Amniotic stem cell (primary cell): ENCODE results near the gene AFAP1L1.
A peak's percentile ranks its signal among the peaks of the same experiment; 100 is the strongest.

Experiments
- DNase-seq: peaks from one replicate; lab custom pipeline; 2025; lab: John Stamatoyannopoulos, UW

The AFAP1L1 gene

DNA sequence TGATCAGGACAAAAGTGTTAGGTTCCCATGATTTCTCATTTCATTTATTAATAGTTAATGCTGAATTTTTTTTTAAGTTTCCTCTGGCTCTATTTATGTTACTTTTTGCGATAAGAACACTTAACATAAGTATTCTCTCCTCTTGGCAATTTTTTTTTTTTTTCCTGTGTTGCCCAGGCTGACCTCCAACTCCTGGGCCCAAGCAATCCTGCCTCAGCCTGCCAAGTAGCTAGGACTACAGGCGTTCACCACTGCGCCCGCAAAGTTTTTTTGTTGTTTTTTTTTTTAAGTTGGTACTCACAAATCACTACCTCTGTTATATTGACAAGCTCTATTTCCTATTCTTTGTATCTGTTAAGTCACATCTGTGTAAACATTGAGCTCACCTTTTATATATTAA, 80.5 kb downstream of the AFAP1L1 start:
- DNase-seq = no peak

DNA sequence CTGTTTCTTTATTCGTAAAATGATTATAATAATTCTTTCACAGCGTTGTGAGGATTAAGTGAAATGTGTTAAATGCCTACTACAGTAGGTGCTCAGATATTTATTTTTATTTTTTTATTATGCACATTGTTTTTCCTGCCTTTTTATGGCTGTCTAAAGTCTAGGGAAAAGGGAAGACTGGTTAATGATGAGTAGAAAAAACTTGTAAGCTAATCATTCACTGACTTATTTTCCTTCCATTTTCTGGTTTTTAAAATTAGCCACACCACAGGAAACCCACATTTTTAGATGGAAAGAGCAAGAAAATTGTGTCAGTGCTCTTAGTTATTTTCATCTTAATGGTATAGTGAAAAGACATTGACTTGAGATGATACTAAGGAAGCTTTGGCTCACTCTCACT, 82.3 kb downstream of the AFAP1L1 start:
- no peak for DNase-seq

DNA sequence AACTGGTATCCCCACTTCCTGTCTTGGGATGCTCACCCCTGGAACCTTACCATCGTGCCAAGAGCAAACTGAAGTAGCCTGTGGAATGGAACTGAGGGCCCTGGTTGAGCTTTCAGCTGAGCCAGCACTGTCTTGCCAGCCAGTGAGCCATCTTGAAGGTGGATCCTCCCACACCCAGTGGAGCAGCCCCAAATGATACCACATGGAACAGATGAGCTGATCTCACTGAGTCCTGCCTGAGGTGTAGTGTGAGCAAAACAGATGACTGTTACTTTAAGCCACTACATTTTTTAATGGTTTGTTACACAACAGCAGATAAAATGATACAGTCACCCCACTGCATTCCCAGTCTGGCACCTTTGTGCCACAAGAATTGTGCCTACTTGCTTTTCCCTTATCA, 84.0 kb downstream of the AFAP1L1 start:
- DNase-seq = no peak

DNA sequence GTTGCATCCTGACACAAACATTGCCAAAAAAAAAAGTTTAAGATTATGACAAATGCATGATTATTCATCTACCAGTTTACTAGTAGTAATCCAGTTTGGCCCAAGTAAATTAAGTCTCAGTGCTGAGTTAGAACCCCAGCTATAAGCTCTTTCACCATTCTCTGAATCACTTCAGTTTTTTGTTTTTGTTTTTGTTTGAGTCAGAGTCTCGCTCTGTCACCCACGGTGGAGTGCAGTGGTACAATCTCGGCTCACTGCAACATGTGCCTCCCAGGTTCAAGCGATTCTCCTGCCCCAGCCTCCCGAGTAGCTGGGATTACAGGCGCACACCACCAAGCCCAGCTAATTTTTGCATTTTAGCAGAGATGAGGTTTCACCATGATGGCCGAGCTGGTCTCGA, 84.7 kb downstream of the AFAP1L1 start:
- no peak for DNase-seq

DNA sequence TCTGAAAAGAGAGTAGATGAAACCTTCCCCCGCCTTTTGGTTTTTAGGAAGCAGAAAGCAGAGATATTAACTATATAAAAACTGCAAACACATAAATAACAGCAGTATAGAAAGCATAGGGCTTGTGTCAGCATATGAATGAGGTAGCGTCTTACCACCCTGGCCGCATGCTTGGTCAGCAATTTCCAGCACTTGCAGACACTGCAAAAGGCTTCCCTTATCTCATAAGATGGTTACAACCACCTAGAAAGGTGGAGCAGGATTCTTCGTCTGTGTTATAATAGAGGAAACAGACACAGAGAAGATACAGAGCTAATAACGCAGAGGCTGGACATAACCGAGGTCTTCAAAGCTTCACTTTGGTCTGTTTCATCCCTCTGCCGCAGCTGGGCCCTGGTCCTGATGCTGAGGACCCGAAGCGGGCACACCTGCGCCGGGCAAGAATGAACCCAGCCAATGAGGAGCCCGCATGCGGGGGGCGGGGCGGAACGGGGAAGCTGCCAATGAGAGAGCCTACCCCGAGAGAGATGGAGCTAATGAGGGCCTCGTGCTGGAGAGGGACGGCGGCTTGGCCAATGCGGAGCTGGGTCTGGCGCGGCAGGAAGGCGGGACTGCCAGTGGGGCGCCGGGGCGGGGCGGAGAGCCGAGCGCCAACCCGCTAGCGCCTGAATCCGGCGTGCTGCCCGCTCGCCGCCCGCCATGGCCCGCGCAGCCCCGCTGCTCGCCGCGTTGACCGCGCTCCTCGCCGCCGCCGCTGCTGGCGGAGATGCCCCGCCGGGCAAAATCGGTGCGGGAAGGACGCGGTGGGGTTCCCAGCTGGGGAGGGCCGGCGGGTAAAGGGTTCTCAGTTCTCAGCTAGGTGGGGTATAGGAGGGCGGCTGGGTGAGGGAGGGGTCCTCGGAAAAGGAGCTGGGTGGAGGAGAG, 86.0 kb downstream of the AFAP1L1 start, which contains the start of gene PCYOX1L:
TSS of gene PCYOX1L (plus strand) at position 677 of the 924 bp plus-strand sequence. CDS start at position 700, 23 bp downstream.
- DNase-seq = peak; percentile 88

DNA sequence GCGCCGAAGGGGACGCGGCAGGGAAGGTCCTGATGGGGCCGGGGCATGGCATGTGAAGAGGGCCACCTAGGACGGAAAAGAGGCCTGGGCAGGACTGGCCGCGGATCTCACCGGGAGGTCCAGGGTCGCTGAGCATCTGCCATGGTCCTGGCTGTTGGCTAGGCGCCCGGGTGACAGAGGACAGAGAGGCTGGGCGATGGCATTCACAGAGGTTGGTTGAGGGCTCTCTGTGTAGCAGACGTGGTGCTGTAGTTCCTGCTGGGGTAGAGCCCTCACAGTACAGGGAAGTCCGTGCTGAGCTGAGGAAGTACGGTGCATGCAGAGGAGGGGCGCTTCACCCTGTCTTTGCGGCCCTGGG, 86.6 kb downstream of the AFAP1L1 start:
- no peak for DNase-seq

DNA sequence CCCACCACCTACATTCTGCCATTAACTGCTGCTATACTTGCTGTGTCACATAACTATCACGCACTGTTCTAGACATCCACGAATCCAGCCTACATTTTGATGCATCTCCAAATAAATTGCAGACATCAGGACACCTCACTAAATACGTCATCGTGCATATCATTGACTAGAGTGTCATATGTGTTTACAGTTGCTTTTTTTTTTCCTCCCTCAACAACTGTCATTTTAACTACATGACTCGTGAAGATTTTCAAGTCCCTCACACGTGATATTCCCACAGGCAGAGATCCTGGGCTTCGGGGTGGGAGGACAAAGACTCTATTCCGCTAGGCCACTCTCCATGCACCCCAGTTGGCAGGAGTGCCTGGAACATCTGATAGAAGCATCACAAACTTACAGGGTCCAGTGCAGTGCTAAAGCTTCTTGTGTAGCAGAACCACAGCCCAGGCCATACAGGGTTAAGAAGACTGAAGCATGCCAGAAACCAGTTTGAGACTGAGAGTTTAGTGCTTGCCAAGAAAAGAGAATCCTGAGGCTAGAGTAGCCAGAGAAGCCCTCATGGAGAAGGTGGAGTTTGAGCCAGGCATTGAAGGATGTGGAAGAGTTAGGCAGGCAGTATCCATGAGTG, 87.3 kb downstream of the AFAP1L1 start:
- DNase-seq = no peak

DNA sequence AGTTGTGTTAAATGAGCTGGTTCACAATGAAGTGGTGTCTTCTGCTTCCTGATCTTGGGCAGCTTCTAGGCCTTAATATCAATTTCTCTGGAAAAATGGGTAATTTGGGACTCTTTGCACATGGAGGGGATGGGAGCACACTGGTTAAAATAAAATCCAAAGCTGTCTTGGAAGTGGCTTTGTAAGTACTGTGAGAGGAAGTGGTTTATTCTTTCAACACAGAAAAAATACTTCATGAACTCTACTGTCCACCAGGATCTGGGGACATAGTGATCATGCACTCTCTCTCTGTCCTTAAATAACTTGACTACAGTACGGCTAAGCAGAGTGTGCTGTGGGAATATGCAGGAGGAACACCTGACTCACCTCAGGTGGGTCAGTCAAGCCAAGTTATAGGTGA, 88.6 kb downstream of the AFAP1L1 start:
- no peak for DNase-seq

DNA sequence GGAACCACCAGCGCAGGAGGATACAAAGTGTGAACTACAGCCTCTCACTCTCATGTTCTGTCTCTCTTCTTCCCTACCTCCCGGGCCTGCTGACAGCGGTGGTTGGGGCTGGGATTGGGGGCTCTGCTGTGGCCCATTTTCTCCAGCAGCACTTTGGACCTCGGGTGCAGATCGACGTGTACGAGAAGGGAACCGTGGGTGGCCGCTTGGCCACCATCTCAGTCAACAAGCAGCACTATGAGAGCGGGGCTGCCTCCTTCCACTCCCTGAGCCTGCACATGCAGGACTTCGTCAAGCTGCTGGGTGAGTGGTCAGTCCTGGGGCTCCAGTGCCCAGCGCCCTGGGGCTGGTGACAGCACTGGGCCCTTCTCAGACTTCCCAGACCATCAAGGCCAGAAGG, 90.9 kb downstream of the AFAP1L1 start:
- no peak for DNase-seq

DNA sequence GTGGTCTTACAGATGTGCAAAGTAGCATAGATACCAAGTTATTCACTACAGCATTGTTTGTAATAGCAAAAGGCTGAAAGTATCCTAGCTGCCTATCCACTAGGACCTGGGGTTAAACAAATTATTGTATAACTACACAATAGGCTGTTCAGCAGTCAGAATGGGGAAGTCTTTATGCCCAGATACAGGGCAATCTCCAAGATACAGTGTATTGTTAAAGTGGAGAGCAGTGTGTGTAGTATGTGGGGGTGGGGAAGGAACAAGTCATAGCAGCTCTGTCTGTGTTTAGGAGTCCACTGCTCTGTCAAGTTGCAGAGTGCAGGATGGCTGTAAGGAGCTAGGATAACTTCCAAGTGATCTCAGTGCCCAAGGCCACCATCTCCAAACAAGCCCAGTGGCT, 91.7 kb downstream of the AFAP1L1 start:
- no peak for DNase-seq

DNA sequence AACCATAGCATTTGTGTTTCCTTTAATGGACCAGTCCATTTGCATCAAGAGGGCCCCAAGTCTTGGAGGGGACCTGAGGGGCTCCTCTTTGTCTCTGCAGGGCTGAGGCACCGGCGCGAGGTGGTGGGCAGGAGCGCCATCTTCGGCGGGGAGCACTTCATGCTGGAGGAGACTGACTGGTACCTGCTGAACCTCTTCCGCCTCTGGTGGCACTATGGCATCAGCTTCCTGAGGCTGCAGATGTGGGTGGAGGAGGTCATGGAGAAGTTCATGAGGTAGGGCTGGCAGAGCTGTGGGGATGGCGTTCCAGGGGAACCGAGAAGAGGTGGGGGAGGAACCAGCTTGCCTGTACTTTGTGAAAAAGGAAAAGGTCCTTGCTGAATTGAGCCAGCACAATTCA, 92.3 kb downstream of the AFAP1L1 start:
- DNase-seq = no peak

DNA sequence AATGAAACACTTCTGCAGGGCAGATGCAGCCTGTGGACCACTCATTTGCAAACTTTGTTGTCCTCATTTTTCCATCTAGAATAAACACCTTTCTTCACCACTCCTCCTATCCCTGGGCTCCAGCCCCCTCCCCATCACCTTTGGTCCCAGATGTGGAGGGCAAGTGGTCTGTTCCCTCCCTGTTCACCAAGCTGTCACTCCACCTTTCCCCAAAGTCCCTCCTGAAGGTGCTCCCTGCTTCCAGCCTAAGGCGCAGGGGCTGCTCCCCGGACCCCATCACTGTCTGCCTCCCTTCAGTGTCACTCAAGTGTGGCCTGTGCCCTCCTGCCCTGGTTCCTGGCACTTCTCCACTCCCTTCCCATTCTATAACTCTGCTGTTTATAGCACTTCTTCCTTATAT, 93.1 kb downstream of the AFAP1L1 start:
- DNase-seq = no peak

DNA sequence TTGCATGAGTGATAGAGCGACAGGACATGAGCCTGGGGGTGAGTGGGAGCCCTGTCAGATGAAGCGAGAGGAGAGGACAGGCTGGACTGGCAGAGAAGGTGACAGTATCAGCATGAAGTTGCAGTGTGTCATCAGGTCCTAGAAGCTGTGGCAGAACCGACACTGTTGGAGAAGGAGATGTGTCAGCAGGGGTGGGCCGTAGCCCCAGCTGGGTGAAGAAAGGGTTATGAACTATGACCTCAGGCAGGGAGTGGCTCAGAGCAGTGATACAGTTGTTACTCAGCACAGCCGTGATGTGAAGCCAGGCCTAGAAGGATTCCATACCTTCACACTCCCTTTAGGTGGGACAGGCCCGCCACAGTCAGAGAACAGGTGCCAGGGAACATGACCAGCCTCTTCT, 93.8 kb downstream of the AFAP1L1 start:
- no peak for DNase-seq

DNA sequence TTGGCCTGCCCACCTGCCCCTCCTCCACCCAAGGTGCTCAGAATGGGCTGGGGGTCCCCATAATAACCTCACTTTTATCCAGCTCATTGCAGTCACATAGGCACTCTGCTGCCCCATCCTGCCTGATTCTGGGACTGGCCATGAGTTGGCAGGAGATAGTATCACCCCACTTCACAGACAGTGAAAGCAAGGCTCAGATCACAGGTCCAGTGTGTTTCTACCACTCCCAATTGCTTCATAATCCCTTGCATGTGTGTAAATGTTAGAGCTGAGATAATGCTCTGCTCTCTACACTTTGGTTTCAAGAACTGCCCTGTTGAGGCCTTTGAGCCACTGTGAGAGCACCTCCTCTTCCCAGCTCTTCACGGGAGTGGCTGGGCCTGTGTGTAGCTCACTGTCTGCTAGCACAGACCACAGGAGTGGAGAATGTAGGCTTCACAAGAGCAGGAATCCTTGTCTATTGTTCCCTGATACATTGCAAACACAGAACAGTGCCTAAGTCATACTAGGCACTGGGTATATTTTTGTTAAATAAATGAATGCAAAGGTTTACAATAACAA, 94.6 kb downstream of the AFAP1L1 start:
- DNase-seq = no peak

DNA sequence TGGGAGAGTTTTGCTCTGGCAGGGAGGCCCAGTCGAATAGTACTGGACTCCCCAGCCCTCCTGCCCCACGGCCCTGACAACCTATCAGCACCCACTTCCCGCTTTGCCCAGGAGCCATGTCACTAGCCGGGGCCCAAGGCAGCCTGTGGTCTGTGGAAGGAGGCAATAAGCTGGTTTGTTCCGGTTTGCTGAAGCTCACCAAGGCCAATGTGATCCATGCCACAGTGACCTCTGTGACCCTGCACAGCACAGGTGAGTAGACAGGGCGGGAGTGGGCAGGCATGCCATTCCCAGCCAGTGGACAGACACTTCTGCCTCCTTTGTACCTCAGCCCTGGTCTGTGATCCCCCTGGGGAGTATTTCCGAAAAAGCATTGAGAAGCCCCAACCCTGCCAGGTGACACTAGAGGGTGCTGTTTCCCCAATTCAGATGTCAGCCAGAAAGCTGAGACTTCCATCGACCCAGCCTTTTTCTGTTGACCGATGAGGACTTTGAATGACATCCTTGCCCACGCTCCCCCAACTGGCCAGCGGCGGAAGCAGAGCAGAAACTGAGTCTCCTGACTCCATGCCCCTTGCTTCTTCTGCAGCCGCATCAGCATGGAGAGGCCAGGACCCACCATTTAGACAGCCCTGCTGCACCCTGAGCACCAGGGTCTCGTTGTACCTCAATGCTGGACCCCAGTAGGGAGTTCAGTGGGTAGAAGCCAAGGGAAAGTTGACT, 95.8 kb downstream of the AFAP1L1 start:
- peak; percentile 42 for DNase-seq

DNA sequence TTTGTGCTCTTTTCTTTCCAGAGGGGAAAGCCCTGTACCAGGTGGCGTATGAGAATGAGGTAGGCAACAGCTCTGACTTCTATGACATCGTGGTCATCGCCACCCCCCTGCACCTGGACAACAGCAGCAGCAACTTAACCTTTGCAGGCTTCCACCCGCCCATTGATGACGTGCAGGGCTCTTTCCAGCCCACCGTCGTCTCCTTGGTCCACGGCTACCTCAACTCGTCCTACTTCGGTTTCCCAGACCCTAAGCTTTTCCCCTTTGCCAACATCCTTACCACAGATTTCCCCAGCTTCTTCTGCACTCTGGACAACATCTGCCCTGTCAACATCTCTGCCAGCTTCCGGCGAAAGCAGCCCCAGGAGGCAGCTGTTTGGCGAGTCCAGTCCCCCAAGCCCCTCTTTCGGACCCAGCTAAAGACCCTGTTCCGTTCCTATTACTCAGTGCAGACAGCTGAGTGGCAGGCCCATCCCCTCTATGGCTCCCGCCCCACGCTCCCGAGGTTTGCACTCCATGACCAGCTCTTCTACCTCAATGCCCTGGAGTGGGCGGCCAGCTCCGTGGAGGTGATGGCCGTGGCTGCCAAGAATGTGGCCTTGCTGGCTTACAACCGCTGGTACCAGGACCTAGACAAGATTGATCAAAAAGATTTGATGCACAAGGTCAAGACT, 96.5 kb downstream of the AFAP1L1 start:
- DNase-seq = no peak

DNA sequence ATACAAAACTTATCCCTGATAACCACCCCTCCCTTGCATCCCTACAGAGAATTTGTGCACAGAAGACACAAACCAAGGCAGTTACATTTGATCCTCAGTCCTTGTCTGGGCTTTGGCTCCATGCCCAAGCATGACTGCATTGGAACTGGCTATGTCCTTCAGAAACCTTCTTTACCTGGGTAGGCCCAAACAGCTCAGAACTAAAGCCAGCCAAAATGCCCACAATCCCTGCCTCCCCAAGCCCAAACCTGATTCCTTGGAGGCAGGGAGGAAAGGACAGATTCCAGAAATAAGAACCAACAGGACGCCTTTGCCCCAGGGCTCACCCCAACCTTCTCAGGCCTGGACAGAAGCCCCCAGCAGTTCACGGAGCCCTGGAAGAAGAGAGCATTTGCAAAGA, 99.2 kb downstream of the AFAP1L1 start:
- no peak for DNase-seq

DNA sequence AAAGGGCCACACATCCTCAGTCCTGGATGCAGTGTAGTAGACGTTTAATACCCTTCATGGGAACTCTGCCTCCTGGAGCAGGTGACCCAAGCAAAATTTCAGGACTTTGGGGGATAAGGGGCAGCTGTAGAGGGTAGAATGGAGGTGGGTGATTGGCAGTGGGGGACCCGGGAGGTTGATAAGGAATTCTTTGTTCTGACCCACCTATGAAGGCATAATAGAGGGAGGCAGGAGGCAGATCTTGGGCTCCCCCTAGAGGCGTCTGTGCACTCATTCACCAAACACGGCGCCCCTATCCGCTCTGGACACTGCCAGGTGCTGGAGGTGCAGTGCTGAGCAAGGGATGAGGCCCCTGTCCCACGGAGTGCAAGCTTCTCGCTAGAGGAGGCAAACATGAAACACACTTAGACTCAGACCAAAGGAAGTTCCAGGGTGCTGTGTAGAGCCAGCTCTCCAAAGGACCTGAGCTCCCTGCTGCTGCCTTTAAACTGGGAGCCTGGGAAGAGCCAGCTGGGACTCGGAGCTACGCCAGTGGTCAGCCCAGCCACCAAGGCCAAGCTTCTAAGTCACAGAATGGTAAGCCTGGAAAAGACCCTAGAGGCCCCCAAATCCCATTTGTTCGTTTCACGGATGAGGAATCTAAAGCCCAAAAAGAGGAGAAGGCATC, 99.8 kb downstream of the AFAP1L1 start:
- DNase-seq = peak; percentile 29

DNA sequence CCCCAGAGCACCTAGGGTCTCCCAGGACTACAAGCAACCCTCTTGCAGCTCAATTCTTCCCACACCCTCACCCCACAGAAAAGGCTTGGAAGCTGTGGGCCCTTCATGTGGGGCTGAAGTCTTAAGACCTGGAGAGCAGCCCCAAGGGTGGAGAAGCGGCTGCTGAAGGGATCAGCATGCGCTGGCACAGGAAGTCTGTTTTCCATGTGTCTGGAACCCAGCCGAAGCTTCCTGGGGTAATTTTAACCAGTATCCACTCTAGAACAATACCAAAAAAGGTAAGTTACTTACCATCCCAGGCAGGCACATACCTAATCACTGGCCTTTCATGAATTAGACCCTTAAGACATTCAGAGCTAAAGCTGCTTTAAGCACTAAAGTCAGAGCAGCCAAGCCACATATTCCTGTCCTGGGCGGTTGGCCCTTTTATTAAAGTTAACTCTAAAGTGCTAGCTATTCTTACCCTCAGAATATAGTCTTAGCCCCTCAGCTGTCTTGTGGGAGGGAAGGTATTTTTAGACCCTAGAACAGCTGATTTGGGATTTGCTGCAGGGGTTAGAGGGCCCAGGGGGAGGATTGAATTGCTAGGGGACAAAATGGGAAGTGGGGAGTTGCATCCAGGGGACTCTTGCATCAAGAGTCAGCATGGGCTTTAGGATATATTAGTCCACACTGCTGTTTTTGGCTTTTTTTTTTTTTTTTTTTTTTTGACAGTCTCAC, 100.6 kb downstream of the AFAP1L1 start:
- no peak for DNase-seq

DNA sequence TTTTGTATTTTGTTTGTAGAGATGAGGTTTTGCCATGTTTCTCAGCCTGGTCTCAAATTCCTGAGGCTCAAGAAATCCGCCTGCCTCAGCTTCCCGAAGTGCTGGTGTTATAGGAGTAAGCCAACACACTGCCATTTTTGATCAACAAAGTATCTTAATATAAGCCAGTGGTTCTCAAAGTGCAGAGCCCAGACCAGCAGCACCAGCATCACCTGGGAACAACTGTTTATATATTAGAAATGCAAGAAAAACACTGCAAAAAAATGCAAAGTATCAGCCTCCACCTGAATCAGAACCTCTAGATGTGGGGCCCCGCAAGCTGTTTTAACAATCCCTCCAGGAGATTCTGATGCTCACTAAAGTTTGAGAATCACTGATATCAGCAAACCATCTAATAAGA, 101.3 kb downstream of the AFAP1L1 start:
- no peak for DNase-seq

DNA sequence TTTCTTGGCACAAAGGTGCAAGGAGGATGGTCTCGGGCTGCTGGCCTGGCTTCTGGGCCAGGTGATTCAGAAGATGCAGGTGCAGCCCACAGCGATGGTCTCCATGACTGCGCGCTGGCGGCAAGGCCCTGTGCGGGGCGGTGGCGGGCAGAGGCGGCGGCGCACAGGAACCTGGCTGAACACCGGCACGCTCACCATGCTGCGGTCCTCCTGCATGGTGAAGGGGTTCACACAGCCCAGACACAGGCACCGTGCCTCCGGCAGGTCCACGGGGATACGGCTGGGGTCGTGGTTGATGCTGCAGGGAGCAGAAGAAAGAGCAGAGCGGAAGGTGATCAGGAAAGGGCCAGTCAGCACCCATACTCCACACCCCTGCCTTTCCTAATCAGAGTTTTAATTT, 102.6 kb downstream of the AFAP1L1 start:
- DNase-seq = no peak
